Measurements from ENCODE around the gene LDLRAD4.

The LDLRAD4 gene

GRCh38 chr18:13227910-13228309 lies 9.3 kb downstream of the LDLRAD4 start:
- H3K4me1 ChIP-seq (ENCODE audit: control insufficient read depth, insufficient read depth, low read length, unreplicated experiment), result no peaks in the 10 kb centered on the region

DNA sequence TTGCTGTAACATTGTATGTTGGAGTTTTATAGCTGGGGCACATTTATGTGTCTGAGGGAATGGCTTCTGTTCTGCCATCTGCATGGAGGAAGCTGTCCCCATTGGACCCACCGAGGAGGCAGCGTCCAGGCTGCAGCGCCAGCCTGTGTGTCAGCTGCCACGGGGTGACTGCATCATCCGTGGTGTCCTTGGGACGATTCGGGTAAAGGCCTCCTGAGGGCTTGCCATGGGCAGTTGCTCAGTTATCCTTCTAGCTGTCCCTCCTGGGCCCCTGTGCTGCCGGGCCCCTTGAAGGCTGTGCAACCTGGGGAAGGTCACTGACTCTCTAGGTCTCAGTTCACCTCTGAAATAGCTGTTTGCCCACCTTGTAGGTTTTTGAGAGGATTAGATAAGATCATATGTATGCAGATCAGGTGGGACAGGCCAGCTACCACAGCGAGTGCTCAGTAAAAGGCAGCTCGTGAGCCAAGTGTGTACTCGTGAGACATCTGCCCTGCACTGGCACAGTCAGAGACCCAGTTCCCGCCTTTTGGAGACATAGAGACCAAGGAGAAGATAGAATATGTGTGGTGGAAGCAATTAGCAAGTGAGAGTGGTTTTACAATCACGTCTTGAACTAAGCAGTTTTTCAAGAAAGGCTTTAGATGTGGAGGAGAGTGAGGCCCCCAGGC lies 10.6 kb downstream of the LDLRAD4 start:
- Histone ChIP-seq H3K79me2 (ENCODE audit: control insufficient read depth, insufficient read depth, low read length, unreplicated experiment) (no peaks in the 10 kb centered on the region), H3K27ac (ENCODE audit: low read depth, low read length) (no peak overlapping the region), H2AFZ (ENCODE audit: low read length, unreplicated experiment) (no peak overlapping the region), H3K4me3 (ENCODE audit: low read depth, low read length) (no peak overlapping the region), H3K4me1 (ENCODE audit: control insufficient read depth, insufficient read depth, low read length, unreplicated experiment) (no peaks in the 10 kb centered on the region), H3K27me3 (ENCODE audit: insufficient read depth, low read length) (peaks cover 43% of the 10 kb centered on the region), H3K36me3 (ENCODE audit: insufficient read depth, low read length) (no peaks in the 10 kb centered on the region)

More at GRCh38 chr18:13227910-13228309, 9.3 kb downstream of the LDLRAD4 start:
- H3K27me3 ChIP-seq (ENCODE audit: insufficient read depth, low read length), result peaks cover 56% of the 10 kb centered on the region
- H3K79me2 ChIP-seq (ENCODE audit: control insufficient read depth, insufficient read depth, low read length, unreplicated experiment), result no peaks in the 10 kb centered on the region
- H2AFZ ChIP-seq (ENCODE audit: low read length, unreplicated experiment), result no peak overlapping the region
- no peak overlapping the region for H3K4me3 ChIP-seq (ENCODE audit: low read depth, low read length)
- H3K36me3 ChIP-seq (ENCODE audit: insufficient read depth, low read length), result no peaks in the 10 kb centered on the region
- no peak overlapping the region for H3K27ac ChIP-seq (ENCODE audit: low read depth, low read length)

DNA sequence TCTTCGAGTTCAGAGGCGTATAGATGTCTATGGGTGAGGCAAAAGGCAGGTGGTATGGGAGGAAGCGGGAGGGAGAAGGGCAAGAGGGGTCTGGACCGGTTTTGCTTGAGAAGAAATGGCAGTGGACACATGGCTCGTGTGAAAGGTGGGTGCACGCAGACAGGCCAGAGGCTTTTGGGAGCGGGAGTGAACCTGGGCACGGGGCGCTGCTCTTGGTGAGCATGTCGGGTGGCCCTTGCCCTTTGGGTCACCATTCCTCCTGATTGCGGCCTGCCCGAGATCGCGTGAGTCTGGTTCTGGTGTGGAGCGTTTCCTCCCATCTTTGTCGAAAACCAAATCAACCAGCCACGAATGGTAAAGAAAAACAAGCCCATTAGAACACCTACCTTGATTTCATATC lies 12.6 kb downstream of the LDLRAD4 start:
- H3K4me3 ChIP-seq (ENCODE audit: low read depth, low read length), result no peak overlapping the region
- no peaks in the 10 kb centered on the region for H3K79me2 ChIP-seq (ENCODE audit: control insufficient read depth, insufficient read depth, low read length, unreplicated experiment)
- H3K27me3 ChIP-seq (ENCODE audit: insufficient read depth, low read length), result peaks cover 51% of the 10 kb centered on the region
- H3K36me3 ChIP-seq (ENCODE audit: insufficient read depth, low read length), result no peaks in the 10 kb centered on the region
- no peak overlapping the region for H2AFZ ChIP-seq (ENCODE audit: low read length, unreplicated experiment)
- peaks cover 4% of the 10 kb centered on the region for H3K4me1 ChIP-seq (ENCODE audit: control insufficient read depth, insufficient read depth, low read length, unreplicated experiment)
- H3K27ac ChIP-seq (ENCODE audit: low read depth, low read length), result no peak overlapping the region

DNA sequence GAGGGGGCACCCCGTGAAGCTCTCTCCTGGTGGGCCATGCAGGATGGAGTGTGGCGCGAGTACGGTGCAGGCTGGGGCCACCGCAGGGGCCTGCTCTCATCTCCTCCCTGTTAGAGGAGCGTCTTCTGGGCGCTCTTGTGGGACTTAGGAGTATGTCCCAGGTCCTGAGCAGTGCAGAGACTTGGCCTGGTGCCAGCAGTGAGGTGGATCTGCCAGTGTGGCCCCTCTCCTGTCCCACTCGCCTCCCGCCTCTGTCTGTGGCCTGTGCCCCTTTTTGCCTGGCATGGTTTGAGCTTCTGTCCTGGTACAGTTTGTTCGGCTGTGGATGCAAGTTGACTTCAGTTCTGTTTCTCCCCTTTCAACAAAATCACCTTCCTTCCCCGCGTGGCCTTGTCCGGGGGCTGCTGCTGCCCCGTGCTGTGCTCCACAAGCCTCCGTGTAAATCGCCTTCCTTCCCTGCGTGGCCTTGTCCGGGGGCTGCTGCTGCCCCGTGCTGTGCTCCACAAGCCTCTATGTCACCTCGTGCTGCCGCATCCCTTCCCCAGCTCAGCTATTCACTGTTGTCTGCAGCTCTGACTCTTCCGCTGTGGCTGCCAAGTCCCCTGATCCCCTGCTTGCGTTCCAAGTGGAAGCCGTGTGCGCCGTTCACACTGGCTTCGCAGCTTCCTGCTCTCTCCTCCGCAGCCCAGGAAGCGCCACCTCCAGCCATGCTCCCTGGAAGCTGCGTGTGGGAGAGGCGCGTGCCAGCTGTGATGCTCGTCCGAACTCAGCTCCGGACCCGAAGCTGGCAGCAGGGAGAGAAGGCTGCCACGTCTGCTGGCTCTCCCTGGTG lies 13.7 kb downstream of the LDLRAD4 start:
- Histone ChIP-seq H3K4me3 (ENCODE audit: low read depth, low read length) (no peak overlapping the region), H3K36me3 (ENCODE audit: insufficient read depth, low read length) (no peaks in the 10 kb centered on the region), H2AFZ (ENCODE audit: low read length, unreplicated experiment) (no peak overlapping the region), H3K4me1 (ENCODE audit: control insufficient read depth, insufficient read depth, low read length, unreplicated experiment) (peaks cover 4% of the 10 kb centered on the region), H3K27me3 (ENCODE audit: insufficient read depth, low read length) (peaks cover 57% of the 10 kb centered on the region), H3K27ac (ENCODE audit: low read depth, low read length) (no peak overlapping the region), H3K79me2 (ENCODE audit: control insufficient read depth, insufficient read depth, low read length, unreplicated experiment) (no peaks in the 10 kb centered on the region)

DNA sequence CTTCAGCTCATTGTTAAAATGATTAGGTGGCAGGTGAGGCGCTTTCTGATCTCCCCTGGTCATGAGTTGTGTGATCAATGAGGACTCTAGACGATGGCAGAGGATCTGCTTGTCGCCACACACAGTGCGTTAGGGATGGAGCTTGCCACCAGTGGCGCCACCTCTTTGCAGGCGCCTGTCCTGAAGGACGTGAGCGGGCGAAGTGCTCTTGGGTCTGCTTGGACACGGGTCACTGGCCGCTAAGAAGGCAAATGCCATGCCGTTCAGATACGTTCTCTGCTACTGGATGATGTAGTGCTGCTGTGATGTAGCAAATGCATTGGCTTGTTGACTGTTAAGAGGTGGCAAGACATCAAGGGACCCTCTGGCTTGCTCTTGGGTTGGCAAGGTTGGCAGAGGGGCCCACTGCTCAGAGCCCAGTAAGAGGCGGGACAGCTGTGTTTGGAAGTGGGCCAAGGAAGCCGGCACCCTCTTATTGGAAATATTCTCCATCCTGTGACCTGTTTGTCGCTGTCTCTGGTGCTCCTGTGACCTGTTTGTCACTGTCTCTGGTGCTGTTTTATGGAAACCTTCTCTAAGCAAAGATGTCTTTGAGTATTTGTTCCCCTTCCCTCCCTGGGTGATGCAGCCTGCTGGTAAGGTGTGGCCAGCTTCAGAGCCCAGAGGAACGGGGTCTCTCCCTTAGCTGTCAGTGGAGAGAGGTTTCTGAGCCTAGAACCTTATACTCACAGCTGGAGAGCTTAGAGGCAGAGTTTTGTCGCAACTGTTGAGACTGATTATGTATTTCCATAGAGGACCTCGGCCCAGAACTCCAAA lies 14.6 kb downstream of the LDLRAD4 start:
- Histone ChIP-seq H3K36me3 (ENCODE audit: insufficient read depth, low read length) (no peaks in the 10 kb centered on the region), H3K4me1 (ENCODE audit: control insufficient read depth, insufficient read depth, low read length, unreplicated experiment) (peaks cover 4% of the 10 kb centered on the region), H2AFZ (ENCODE audit: low read length, unreplicated experiment) (no peak overlapping the region), H3K27me3 (ENCODE audit: insufficient read depth, low read length) (peaks cover 65% of the 10 kb centered on the region), H3K79me2 (ENCODE audit: control insufficient read depth, insufficient read depth, low read length, unreplicated experiment) (no peaks in the 10 kb centered on the region), H3K4me3 (ENCODE audit: low read depth, low read length) (no peak overlapping the region), H3K27ac (ENCODE audit: low read depth, low read length) (no peak overlapping the region)

DNA sequence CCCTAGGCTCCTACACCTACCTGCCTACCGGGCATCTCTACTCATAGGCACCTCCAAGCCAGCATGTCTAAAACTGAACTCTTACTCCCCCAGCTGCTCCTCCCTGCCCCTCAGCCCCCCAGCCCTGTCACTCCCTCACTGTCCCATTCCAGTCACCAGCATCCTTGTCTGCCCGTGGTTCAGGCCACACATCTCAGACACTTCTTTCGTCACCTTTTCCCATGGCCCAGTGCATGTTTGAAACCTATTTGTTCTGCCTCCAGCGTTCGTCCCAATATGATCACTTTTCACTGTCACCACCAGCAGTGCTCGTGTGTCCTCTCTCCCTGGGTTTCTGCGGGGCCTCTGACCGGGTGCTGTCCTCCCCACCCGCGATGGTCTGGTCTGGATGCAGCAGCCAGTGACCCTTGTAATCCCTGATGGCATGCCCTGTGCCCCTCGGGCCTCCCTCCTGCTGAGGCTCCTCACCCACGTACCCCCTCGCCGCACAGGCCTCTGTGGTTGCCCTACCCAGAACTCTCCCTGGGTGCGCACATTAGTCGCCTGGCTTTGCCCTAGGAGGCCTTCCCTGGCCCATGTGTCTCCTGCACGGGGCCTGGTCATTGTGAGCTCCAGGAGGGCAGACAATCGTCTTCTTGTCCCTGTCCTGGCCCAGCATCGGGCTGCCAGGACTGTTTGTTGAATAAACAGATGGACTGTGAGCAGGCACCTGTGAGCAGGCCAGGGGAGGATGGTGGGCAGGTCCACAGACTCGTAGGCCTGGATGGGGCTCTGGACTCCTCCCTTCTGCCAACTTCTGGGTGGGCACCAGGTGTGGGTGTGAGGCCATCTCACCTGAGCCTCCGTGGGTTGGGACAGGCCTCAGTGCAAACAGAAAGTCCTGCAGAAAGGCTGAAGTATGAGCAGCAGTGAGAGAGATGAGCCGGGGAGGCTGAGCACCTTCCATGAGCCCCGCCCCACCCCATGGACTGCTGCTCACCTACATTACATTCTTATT lies 15.5 kb downstream of the LDLRAD4 start:
- peaks cover 4% of the 10 kb centered on the region for H3K4me1 ChIP-seq (ENCODE audit: control insufficient read depth, insufficient read depth, low read length, unreplicated experiment)
- no peaks in the 10 kb centered on the region for H3K36me3 ChIP-seq (ENCODE audit: insufficient read depth, low read length)
- H2AFZ ChIP-seq (ENCODE audit: low read length, unreplicated experiment), result no peak overlapping the region
- H3K27me3 ChIP-seq (ENCODE audit: insufficient read depth, low read length), result peaks cover 64% of the 10 kb centered on the region
- no peaks in the 10 kb centered on the region for H3K79me2 ChIP-seq (ENCODE audit: control insufficient read depth, insufficient read depth, low read length, unreplicated experiment)
- H3K4me3 ChIP-seq (ENCODE audit: low read depth, low read length), result no peak overlapping the region
- no peak overlapping the region for H3K27ac ChIP-seq (ENCODE audit: low read depth, low read length)

GRCh38 chr18:13235421-13235831 lies 16.9 kb downstream of the LDLRAD4 start:
- Histone ChIP-seq H3K36me3 (ENCODE audit: insufficient read depth, low read length) (no peaks in the 10 kb centered on the region), H2AFZ (ENCODE audit: low read length, unreplicated experiment) (no peak overlapping the region), H3K27ac (ENCODE audit: low read depth, low read length) (no peak overlapping the region), H3K27me3 (ENCODE audit: insufficient read depth, low read length) (peaks cover 52% of the 10 kb centered on the region), H3K79me2 (ENCODE audit: control insufficient read depth, insufficient read depth, low read length, unreplicated experiment) (no peaks in the 10 kb centered on the region), H3K4me3 (ENCODE audit: low read depth, low read length) (no peak overlapping the region), H3K4me1 (ENCODE audit: control insufficient read depth, insufficient read depth, low read length, unreplicated experiment) (peaks cover 4% of the 10 kb centered on the region)

GRCh38 chr18:13235981-13236380 lies 17.4 kb downstream of the LDLRAD4 start:
- peaks cover 4% of the 10 kb centered on the region for H3K4me1 ChIP-seq (ENCODE audit: control insufficient read depth, insufficient read depth, low read length, unreplicated experiment)
- H3K79me2 ChIP-seq (ENCODE audit: control insufficient read depth, insufficient read depth, low read length, unreplicated experiment), result no peaks in the 10 kb centered on the region
- no peaks in the 10 kb centered on the region for H3K36me3 ChIP-seq (ENCODE audit: insufficient read depth, low read length)
- H3K4me3 ChIP-seq (ENCODE audit: low read depth, low read length), result no peak overlapping the region
- H3K27me3 ChIP-seq (ENCODE audit: insufficient read depth, low read length), result peaks cover 48% of the 10 kb centered on the region
- no peak overlapping the region for H2AFZ ChIP-seq (ENCODE audit: low read length, unreplicated experiment)
- no peak overlapping the region for H3K27ac ChIP-seq (ENCODE audit: low read depth, low read length)

DNA sequence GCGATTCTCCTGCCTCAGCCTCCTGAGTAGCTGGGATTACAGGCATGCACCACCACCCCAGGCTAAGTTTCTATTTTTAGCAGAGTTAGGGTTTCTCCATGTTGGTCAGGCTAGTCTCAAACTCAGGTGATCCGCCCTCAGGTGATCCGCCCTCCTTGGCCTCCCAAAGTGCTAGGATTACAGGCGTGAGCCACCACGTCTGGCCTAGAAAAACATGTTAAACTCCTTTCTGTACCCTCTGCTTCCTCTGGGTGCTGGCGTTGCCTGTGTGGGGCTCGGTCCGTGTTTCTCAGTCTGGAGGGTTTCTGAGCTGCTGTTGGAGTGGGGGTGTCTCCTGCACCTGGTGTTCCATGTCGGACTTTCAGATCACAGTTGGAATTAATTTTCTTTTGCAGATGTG lies 17.9 kb downstream of the LDLRAD4 start:
- H3K36me3 ChIP-seq (ENCODE audit: insufficient read depth, low read length), result no peaks in the 10 kb centered on the region
- H3K4me3 ChIP-seq (ENCODE audit: low read depth, low read length), result no peak overlapping the region
- peaks cover 4% of the 10 kb centered on the region for H3K4me1 ChIP-seq (ENCODE audit: control insufficient read depth, insufficient read depth, low read length, unreplicated experiment)
- no peaks in the 10 kb centered on the region for H3K79me2 ChIP-seq (ENCODE audit: control insufficient read depth, insufficient read depth, low read length, unreplicated experiment)
- H3K27me3 ChIP-seq (ENCODE audit: insufficient read depth, low read length), result peaks cover 46% of the 10 kb centered on the region
- H2AFZ ChIP-seq (ENCODE audit: low read length, unreplicated experiment), result no peak overlapping the region
- no peak overlapping the region for H3K27ac ChIP-seq (ENCODE audit: low read depth, low read length)

GRCh38 chr18:13237073-13237472 lies 18.5 kb downstream of the LDLRAD4 start:
- no peak overlapping the region for H2AFZ ChIP-seq (ENCODE audit: low read length, unreplicated experiment)
- H3K27me3 ChIP-seq (ENCODE audit: insufficient read depth, low read length), result peaks cover 39% of the 10 kb centered on the region
- no peaks in the 10 kb centered on the region for H3K79me2 ChIP-seq (ENCODE audit: control insufficient read depth, insufficient read depth, low read length, unreplicated experiment)
- H3K36me3 ChIP-seq (ENCODE audit: insufficient read depth, low read length), result no peaks in the 10 kb centered on the region
- H3K4me3 ChIP-seq (ENCODE audit: low read depth, low read length), result no peak overlapping the region
- peaks cover 4% of the 10 kb centered on the region for H3K4me1 ChIP-seq (ENCODE audit: control insufficient read depth, insufficient read depth, low read length, unreplicated experiment)
- H3K27ac ChIP-seq (ENCODE audit: low read depth, low read length), result no peak overlapping the region
